ENCODE measurements around the gene MSI2. TPM values are rescaled to one million over a fixed set of nuclear protein-coding genes. Genes with fewer than 3 reads are reported as not detected.

MSI2 gene
- total RNA-seq, 4 donors from 2014 or later, result 15.9 to 22.9 (median 17.0) TPM

DNA sequence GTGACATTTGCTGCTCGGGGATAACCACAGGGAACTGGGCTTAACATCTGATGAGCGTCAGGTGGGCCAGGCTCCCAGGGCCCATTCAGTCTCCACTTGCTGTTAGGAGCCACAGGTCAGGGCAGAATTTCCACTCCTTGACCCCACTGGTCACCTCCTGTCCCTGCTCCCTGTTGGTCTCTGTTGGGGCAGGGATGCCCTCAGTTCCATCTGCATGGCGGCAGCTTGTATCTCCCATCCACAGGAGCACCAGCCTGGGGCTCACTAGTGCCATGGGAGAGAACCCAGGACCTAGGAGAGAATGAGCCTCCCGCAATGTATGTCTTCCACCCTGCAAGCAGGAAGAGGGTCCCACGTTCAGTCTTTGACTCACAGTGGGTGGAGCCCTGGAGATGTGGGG is 276.6 kb downstream of the MSI2 start:
- no peak for DNase-seq
- Histone ChIP-seq H3K36me3 (peaks cover 0 to 14% (median 0%) of the 10 kb centered on the region in 3 donors), H3K27me3 (no peaks in the 10 kb centered on the region), H3K4me1 (peaks cover 0 to 9% (median 3%) of the 10 kb centered on the region in 3 donors), H3K9me3 (no peaks in the 10 kb centered on the region), H3K4me3 (no peak overlapping the region), H3K27ac (no peak overlapping the region)
- intact Hi-C loops (cut with DNase I), result no loop called here
- 89 to 93% methylated on average over 2 to 3 of the region's 5 CpGs for WGBS, 2 donors
- no peak for TF ChIP-seq POLR2A (IDR thresholded peaks at IDR 0.05)
- TF ChIP-seq, protein P1, sequence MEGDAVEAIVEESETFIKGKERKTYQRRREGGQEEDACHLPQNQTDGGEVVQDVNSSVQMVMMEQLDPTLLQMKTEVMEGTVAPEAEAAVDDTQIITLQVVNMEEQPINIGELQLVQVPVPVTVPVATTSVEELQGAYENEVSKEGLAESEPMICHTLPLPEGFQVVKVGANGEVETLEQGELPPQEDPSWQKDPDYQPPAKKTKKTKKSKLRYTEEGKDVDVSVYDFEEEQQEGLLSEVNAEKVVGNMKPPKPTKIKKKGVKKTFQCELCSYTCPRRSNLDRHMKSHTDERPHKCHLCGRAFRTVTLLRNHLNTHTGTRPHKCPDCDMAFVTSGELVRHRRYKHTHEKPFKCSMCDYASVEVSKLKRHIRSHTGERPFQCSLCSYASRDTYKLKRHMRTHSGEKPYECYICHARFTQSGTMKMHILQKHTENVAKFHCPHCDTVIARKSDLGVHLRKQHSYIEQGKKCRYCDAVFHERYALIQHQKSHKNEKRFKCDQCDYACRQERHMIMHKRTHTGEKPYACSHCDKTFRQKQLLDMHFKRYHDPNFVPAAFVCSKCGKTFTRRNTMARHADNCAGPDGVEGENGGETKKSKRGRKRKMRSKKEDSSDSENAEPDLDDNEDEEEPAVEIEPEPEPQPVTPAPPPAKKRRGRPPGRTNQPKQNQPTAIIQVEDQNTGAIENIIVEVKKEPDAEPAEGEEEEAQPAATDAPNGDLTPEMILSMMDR (IDR thresholded peaks at IDR 0.05), result no peak

DNA sequence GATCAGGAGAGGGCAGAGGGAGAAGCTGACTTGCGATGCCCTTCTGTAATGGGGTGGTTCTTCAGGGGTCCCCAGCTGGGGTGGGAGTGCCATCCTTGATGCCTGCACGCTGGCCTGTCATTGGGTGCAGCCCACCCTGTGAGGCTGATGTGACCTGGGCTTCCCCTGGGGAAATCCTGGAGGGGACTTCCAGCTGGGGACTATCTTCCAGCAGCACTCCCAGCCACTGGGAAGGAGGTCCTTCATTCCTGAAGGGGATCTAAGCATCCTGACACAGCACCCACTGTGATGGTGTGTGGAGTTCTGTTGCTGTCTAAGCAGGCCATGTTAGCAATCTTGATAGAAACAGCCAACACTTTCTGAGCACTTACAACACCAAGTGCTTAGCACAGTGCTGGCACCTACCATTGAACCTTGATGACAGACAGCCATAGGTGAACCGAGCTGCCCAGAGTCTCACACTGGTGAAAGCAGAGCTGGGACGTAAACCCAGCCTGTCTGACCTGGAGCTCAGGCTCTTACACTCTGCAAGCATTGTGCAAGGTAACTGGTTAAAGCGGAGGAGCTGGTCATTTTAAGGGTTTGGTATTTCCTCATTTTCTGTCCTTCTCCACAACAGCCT is 277.5 kb downstream of the MSI2 start:
- no peaks in the 10 kb centered on the region for H3K9me3 ChIP-seq
- TF ChIP-seq, protein P1 (IDR thresholded peaks at IDR 0.05), result no peak
- TF ChIP-seq POLR2A (IDR thresholded peaks at IDR 0.05), result no peak
- peaks cover 0 to 14% (median 0%) of the 10 kb centered on the region in 3 donors for H3K36me3 ChIP-seq
- H3K4me3 ChIP-seq, result no peak overlapping the region
- DNase-seq, result no peak
- peaks cover 0 to 9% (median 3%) of the 10 kb centered on the region in 3 donors for H3K4me1 ChIP-seq
- H3K27me3 ChIP-seq, result no peaks in the 10 kb centered on the region
- 100% methylated on average over 4 of the region's 5 CpGs for WGBS, 2 donors
- intact Hi-C loops (cut with DNase I), result no loop called here
- H3K27ac ChIP-seq, result no peak overlapping the region

DNA sequence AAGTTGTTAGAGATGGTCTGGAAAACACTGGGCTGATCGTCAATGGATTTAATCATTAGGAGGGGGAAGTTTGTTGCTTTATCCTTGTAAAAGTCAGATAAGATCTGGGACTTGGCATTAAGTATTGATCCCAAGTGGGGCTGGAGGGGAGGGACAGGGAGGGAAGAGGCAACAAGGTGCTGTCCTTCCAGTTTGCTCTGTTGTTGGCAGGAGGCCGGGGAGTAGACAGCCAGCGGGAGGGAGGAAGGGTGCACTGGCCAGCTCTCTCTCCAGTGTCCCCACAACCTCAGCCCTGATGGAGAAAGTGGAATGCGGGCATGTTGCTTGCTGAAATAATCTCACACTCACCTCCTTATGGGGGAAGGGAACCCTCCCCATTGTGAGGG is 278.5 kb downstream of the MSI2 start:
- no peaks in the 10 kb centered on the region for H3K9me3 ChIP-seq
- H3K4me1 ChIP-seq, result peaks cover 0 to 9% (median 3%) of the 10 kb centered on the region in 3 donors
- intact Hi-C loops (cut with DNase I), result no loop called here
- H3K36me3 ChIP-seq, result peaks cover 0 to 14% (median 0%) of the 10 kb centered on the region in 3 donors
- H3K4me3 ChIP-seq, result no peak overlapping the region
- no peak overlapping the region for H3K27ac ChIP-seq
- 60 to 100% methylated on average over 1 to 3 of the region's 4 CpGs for WGBS, 2 donors
- TF ChIP-seq, protein P1 (IDR thresholded peaks at IDR 0.05), result no peak
- no peak for TF ChIP-seq POLR2A (IDR thresholded peaks at IDR 0.05)
- no peaks in the 10 kb centered on the region for H3K27me3 ChIP-seq
- DNase-seq, result no peak

DNA sequence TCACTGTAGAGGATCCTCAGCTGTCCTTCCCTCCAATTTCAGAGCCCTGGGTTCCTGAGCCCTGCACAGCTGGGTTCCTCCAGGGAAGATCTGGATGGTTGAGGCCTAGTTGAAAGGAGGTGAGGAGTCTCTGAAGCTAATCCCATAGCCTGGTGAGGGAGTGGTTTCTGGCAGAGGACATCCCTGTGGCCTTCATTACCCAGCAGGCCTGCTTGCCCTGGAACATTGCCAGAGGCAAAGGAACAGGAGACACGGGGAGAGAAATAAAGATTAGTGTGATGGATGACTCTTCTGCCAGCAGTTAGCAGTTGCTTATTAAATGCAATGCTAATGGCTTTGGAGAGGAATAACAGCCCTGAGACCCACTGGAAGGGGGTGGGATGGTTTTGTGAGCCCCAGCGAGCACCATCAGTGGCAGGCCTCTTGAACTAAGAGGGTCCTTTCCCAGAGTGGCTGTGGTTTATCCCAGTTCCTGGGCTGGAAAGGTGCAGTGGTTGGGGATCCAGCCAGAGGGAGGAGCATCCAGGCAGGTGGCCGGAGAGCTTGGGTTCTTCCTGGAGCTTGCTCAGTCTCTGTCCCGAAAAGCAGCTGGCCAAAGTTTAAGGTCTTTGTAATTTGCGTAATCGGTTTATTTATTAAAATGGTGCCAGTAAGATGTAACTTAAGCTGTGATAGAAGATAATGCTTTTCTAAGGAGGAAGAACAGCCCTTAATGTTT is 279.1 kb downstream of the MSI2 start:
- Histone ChIP-seq H3K36me3 (peaks cover 0 to 14% (median 0%) of the 10 kb centered on the region in 3 donors), H3K27me3 (no peaks in the 10 kb centered on the region), H3K27ac (no peak overlapping the region), H3K4me3 (no peak overlapping the region), H3K4me1 (peaks cover 0 to 9% (median 3%) of the 10 kb centered on the region in 3 donors), H3K9me3 (no peaks in the 10 kb centered on the region)
- WGBS, 2 donors, result 67 to 76% methylated on average over 6 of the region's 6 CpGs
- intact Hi-C loops (cut with DNase I), result no loop called here
- no peak for TF ChIP-seq POLR2A (IDR thresholded peaks at IDR 0.05)
- TF ChIP-seq, protein P1 (IDR thresholded peaks at IDR 0.05), result no peak
- no peak for DNase-seq

DNA sequence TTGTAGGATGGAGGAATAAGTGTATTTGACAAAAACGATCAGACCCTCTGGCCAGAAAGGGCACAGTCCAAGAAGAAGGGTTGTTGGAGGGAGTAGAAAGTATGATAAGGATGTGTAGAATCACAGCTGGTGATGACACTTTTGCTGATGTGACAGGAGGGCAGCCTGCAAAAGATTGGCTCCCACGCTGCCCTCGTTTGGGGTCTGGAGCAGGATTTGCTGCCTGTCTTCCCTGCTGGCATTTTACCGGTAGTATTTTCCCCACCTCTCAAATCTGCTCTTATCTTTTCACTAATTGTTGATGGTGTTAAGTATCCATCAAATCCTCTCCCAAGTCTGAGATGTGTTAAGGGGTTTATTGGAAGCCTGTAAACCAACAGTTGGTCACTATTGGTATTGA is 280.0 kb downstream of the MSI2 start:
- TF ChIP-seq POLR2A (IDR thresholded peaks at IDR 0.05), result no peak
- Histone ChIP-seq H3K4me1 (peaks cover 0 to 9% (median 3%) of the 10 kb centered on the region in 3 donors), H3K9me3 (no peaks in the 10 kb centered on the region), H3K27me3 (no peaks in the 10 kb centered on the region), H3K36me3 (peaks cover 0 to 14% (median 0%) of the 10 kb centered on the region in 3 donors), H3K27ac (no peak overlapping the region), H3K4me3 (no peak overlapping the region)
- no peak for DNase-seq
- WGBS, 2 donors, result 86 to 87% methylated on average over 4 of the region's 4 CpGs
- intact Hi-C loops (cut with DNase I), result no loop called here
